HepG2 (cell line): ENCODE results near the gene PDHX. TPM values are rescaled to one million over a fixed set of nuclear protein-coding genes. Genes with fewer than 3 reads are reported as not detected.

Experiments used
- ATAC-seq: fragments of 200-7000 bp; cut with Tn5 transposase; 3 replicates; pipeline ENCODE4 v1.9.1; 2020; ENCODE audit warnings: mild to moderate bottlenecking, moderate library complexity
- BruUV-seq: library from RNA; stranded (reverse); fragments of 400-500 nt; replicated peaks from 2 replicates; lab custom pipeline; 2021; lab: Mats Ljungman, UMichigan
- CTCF ChIA-PET: fragments of 300-600 bp; formaldehyde crosslinking; extraction: SDS; loops from one replicate; lab custom pipeline; 2021; ENCODE audit warnings: low total read pairs, inconsistent platforms, low intra/inter-chr PET ratio; lab: Yijun Ruan, JAX
- POLR2A ChIA-PET: fragments of 350-600 bp; sonication (Branson Sonifier 250); formaldehyde crosslinking; loops from one replicate; lab custom pipeline; 2020; ENCODE audit warnings: antibody characterized with exemption, inconsistent platforms; lab: Yijun Ruan, JAX
- DNase-seq: peaks from one replicate; pipeline ENCODE4 v3.0.0-alpha.2; 2015; ENCODE audit warnings: low spot score
- FAIRE-seq: peaks from 3 replicates; lab custom pipeline; 2011; peaks lifted over from hg19 to GRCh38; lab: Jason Lieb, UNC
- H2AFZ ChIP-seq: one replicate; pipeline ENCODE4 v1.6.1; 2011; ENCODE audit warnings: low read length, inconsistent platforms
- H3K27ac ChIP-seq: fragments of 300-600 bp; 3 replicates; pipeline ENCODE4 v1.8.0; 2011; ENCODE audit warnings: mixed run types, mild to moderate bottlenecking, mixed read lengths, low read length, inconsistent platforms; ENCODE audit not compliant: insufficient read depth; ENCODE audit errors: extremely low read length
- H3K27me3 ChIP-seq, 2 experiments: fragments of 200-600 bp in 1 of 2; 2 replicates in 1 of 2; 3 replicates in 1 of 2; pipeline versions ENCODE4 v1.6.0 to v1.8.0; 2011; ENCODE audit warnings: low read length in 2 of 2, mild to moderate bottlenecking in 2 of 2, moderate library complexity in 2 of 2, inconsistent platforms in 1 of 2; ENCODE audit not compliant: insufficient read depth in 2 of 2, control insufficient read depth in 1 of 2
- H3K36me3 ChIP-seq, 2 experiments: fragments of 200-600 bp in 1 of 2; replicated peaks in 1 of 2; 2 replicates in 1 of 2; 3 replicates in 1 of 2; pipeline versions ENCODE4 v1.5.1 to v1.8.0; 2011; ENCODE audit warnings: low read length in 2 of 2, inconsistent platforms in 1 of 2; ENCODE audit not compliant: insufficient read depth in 2 of 2, control insufficient read depth in 1 of 2
- H3K4me1 ChIP-seq: 2 replicates; pipeline ENCODE4 v1.5.1; 2012; ENCODE audit warnings: low read length, inconsistent platforms; ENCODE audit not compliant: insufficient read depth
- H3K4me2 ChIP-seq: 2 replicates; pipeline ENCODE4 v1.6.0; 2011; ENCODE audit warnings: low read depth, low read length, inconsistent platforms
- H3K4me3 ChIP-seq, 3 experiments: fragments of 200-600 bp in 1 of 3; sonication (generic), shearing (Covaris generic) in 1 of 3; replicated peaks in 1 of 3; 2 replicates each; pipeline ENCODE4 v1.5.1; 2011 to 2016; ENCODE audit warnings: low read length in 3 of 3, inconsistent platforms in 2 of 3, low read depth in 2 of 3, mild to moderate bottlenecking in 2 of 3, control low read depth in 1 of 3, mixed read lengths in 1 of 3; ENCODE audit not compliant: insufficient read depth in 1 of 3
- H3K79me2 ChIP-seq: one replicate; pipeline ENCODE4 v1.6.1; 2011; ENCODE audit warnings: low read length, inconsistent platforms; ENCODE audit not compliant: insufficient read depth
- H3K9ac ChIP-seq: 2 replicates; pipeline ENCODE4 v1.6.0; 2011; ENCODE audit warnings: mild to moderate bottlenecking, low read depth, low read length, inconsistent platforms; ENCODE audit not compliant: insufficient read depth
- H3K9me3 ChIP-seq: 2 replicates; pipeline ENCODE4 v1.5.1; 2012; ENCODE audit warnings: mild to moderate bottlenecking, low read length
- H4K20me1 ChIP-seq: 2 replicates; pipeline ENCODE4 v1.6.0; 2011; ENCODE audit warnings: inconsistent platforms, mild to moderate bottlenecking, low read length, moderate library complexity; ENCODE audit not compliant: insufficient read depth
- CHD2 ChIP-seq: IDR thresholded peaks from 2 replicates; pipeline ENCODE4 v1.6.1; 2011; ENCODE audit warnings: low read depth, low read length, improper control_type of control experiment
- HNF4A ChIP-seq: sonication (generic); formaldehyde crosslinking; IDR thresholded peaks from 2 replicates; pipeline ENCODE4 v1.4.0; 2020; ENCODE audit warnings: missing genetic modification reagents
- KDM5A ChIP-seq: fragments of 200-600 bp; sonication (generic); IDR thresholded peaks from 2 replicates; pipeline ENCODE4 v1.7.0; 2018; ENCODE audit warnings: antibody characterized with exemption, mild to moderate bottlenecking, low read length, borderline replicate concordance
- KLF12 ChIP-seq: sonication (generic); formaldehyde crosslinking; IDR thresholded peaks from 2 replicates; pipeline ENCODE4 v1.4.0; 2020; ENCODE audit warnings: missing genetic modification reagents, borderline replicate concordance
- MED1 ChIP-seq: sonication (generic); formaldehyde crosslinking; IDR thresholded peaks from 2 replicates; pipeline ENCODE4 v1.4.0; 2020; ENCODE audit warnings: missing genetic modification reagents
- NR2F2 ChIP-seq: IDR thresholded peaks from 2 replicates; pipeline ENCODE4 v1.6.1; 2012; ENCODE audit warnings: low read depth, inconsistent platforms, borderline replicate concordance
- PLRG1 ChIP-seq: fragments of 450-650 bp; conservative IDR thresholded peaks from 2 replicates; pipeline ENCODE4 v1.6.1; 2016
- SMARCE1 ChIP-seq: fragments of 450-650 bp; IDR thresholded peaks from 2 replicates; pipeline ENCODE4 v1.6.1; 2017; ENCODE audit warnings: borderline replicate concordance
- SNAPC2 ChIP-seq: sonication (generic); formaldehyde crosslinking; IDR thresholded peaks from 2 replicates; pipeline ENCODE4 v1.8.1; 2022; ENCODE audit warnings: mild to moderate bottlenecking, missing genetic modification reagents
- TBX2 ChIP-seq: sonication (generic); formaldehyde crosslinking; IDR thresholded peaks from 2 replicates; pipeline ENCODE4 v1.5.0; 2020; ENCODE audit warnings: missing genetic modification reagents, mild to moderate bottlenecking, borderline replicate concordance
- ZBTB3 ChIP-seq: sonication (generic); formaldehyde crosslinking; IDR thresholded peaks from 2 replicates; pipeline ENCODE4 v1.4.0; 2020; ENCODE audit warnings: low read depth, mild to moderate bottlenecking, moderate library complexity, missing genetic modification reagents, borderline replicate concordance
- ZNF121 ChIP-seq: sonication (generic); formaldehyde crosslinking; IDR thresholded peaks from 2 replicates; pipeline ENCODE4 v1.5.0; 2020; ENCODE audit warnings: mild to moderate bottlenecking, missing genetic modification reagents
- ZNF543 ChIP-seq: sonication (generic); formaldehyde crosslinking; IDR thresholded peaks from 2 replicates; pipeline ENCODE4 v1.4.0; 2020; ENCODE audit warnings: mild to moderate bottlenecking, missing genetic modification reagents
- ZNF615 ChIP-seq: sonication (generic); formaldehyde crosslinking; IDR thresholded peaks from 2 replicates; pipeline ENCODE4 v1.5.0; 2020; ENCODE audit warnings: mild to moderate bottlenecking, missing genetic modification reagents, borderline replicate concordance
- ZNF839 ChIP-seq: sonication (generic); formaldehyde crosslinking; IDR thresholded peaks from 2 replicates; pipeline ENCODE4 v1.4.0; 2020; ENCODE audit warnings: missing genetic modification reagents, mild to moderate bottlenecking, borderline replicate concordance
- WGBS: methylation state at CpG from one replicate; pipeline ENCODE4 v1.1.6; 2017; ENCODE audit warnings: low lambda C conversion rate; 5-methylcytosine and 5-hydroxymethylcytosine counted together
- in situ Hi-C: cut with HindIII; loops from 2 replicates; pipeline ENCODE4 v1.10.0; 2017; ENCODE audit warnings: low pct_unique_long_range_greater_than_20kb; ENCODE audit not compliant: extremely low pct_ligation_motif_present
- intact Hi-C: fragments of 100-400 bp; cut with micrococcal nuclease; formaldehyde crosslinking; loops from one replicate; pipeline ENCODE4 v1.10.0; 2022; ENCODE audit not compliant: unreplicated experiment
- polyA plus RNA-seq, 8 experiments: library from polyadenylated mRNA; depleted of rRNA in 3 of 8; stranded (reverse) in 7 of 8; unstranded in 1 of 8; fragments of >200 nt; fragmentation: Illumina TruSeq in 4 of 8; extraction: Trizol in 4 of 8; gene quantifications; 2 replicates each; pipeline versions ENCODE4 v1.2.1 to v1.2.3, GENCODE V29; 2011 to 2016; ENCODE audit warnings: low read depth in 4 of 8, missing spikeins in 1 of 8, mixed read lengths in 1 of 8; ENCODE audit not compliant: insufficient read depth in 1 of 8
- total RNA-seq, 5 experiments: library from RNA; depleted of rRNA; stranded (reverse); fragments of >200 nt; fragmentation: Illumina TruSeq; extraction: Trizol; gene quantifications; 2 replicates each; pipeline ENCODE4 v1.2.3, GENCODE V29; 2016; ENCODE audit warnings: low read depth in 1 of 5
- TF ChIP-seq, protein P1 (sequence below), 2 experiments: IDR thresholded peaks; 2 replicates each; pipeline ENCODE4 v1.6.1; 2011 to 2012; ENCODE audit warnings: low read length in 2 of 2, borderline replicate concordance in 1 of 2, low read depth in 1 of 2, mild to moderate bottlenecking in 1 of 2, moderate library complexity in 1 of 2
- TF ChIP-seq, protein P2 (sequence below): sonication (generic); formaldehyde crosslinking; IDR thresholded peaks from 2 replicates; pipeline ENCODE4 v1.5.0; 2020; ENCODE audit warnings: mild to moderate bottlenecking, missing genetic modification reagents
- TF ChIP-seq, protein P3 (sequence below): sonication (generic); formaldehyde crosslinking; IDR thresholded peaks from 2 replicates; pipeline ENCODE4 v1.4.0; 2020; ENCODE audit warnings: missing genetic modification reagents

PDHX gene
- total and polyA plus RNA-seq, 2 of the 13 experiments (the other 11 are each of a cell fraction or from before 2014, with no cell fraction given), result 41.0 to 73.8 TPM

DNA sequence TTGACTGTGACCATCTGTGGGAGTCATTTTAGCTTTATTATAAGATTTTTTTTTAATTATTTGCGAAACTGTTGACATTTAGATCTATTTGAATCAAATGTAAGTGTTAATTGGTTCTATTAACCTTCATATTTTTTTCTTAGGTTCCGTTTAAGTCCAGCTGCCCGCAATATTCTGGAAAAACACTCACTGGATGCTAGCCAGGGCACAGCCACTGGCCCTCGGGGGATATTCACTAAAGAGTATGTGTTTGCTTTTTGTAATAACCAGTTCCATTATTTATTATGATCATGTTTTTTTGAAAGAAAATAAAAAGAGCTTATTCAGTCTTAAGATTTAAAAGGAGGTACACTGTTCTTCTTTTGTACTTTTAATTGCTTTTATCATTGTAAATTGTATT, 43.9 kb downstream of the PDHX start:
- Histone ChIP-seq H3K9me3 (no peaks in the 10 kb centered on the region), H3K4me3 (no peak overlapping the region), H3K27me3 (no peaks in the 10 kb centered on the region), H3K4me2 (no peak overlapping the region), H4K20me1 (no peaks in the 10 kb centered on the region), H3K4me1 (peaks cover 12% of the 10 kb centered on the region), H3K36me3 (peaks cover 6 to 43% of the 10 kb centered on the region in 2 experiments; a peak in 4 of 5 replicates), H3K9ac (no peak overlapping the region), H3K27ac (no peak overlapping the region), H3K79me2 (no peaks in the 10 kb centered on the region), H2AFZ (no peak overlapping the region)
- ATAC-seq (no peak), FAIRE-seq (no peak), DNase-seq (no peak)
- BruUV-seq, result no TSS peak
- 99% methylated on average over 4 of the region's 4 CpGs for WGBS
- ChIA-PET POLR2A (no interaction called here), CTCF (no interaction called here)
- intact Hi-C loops, result no loop called here
- in situ Hi-C loops, result no loop called here
- TF ChIP-seq SMARCE1 (no peak), ZNF121 (CRISPR knock-in tag) (no peak), ZBTB3 (CRISPR knock-in tag) (no peak), KDM5A (no peak), TBX2 (CRISPR knock-in tag) (no peak), KLF12 (CRISPR knock-in tag) (no peak), CHD2 (no peak), ZNF543 (CRISPR knock-in tag) (no peak), ZNF615 (CRISPR knock-in tag) (no peak), PLRG1 (no peak), ZNF839 (CRISPR knock-in tag) (no peak), HNF4A (CRISPR knock-in tag) (no peak), NR2F2 (no peak), SNAPC2 (CRISPR knock-in tag) (no peak), MED1 (CRISPR knock-in tag) (no peak)
- TF ChIP-seq, protein P1, sequence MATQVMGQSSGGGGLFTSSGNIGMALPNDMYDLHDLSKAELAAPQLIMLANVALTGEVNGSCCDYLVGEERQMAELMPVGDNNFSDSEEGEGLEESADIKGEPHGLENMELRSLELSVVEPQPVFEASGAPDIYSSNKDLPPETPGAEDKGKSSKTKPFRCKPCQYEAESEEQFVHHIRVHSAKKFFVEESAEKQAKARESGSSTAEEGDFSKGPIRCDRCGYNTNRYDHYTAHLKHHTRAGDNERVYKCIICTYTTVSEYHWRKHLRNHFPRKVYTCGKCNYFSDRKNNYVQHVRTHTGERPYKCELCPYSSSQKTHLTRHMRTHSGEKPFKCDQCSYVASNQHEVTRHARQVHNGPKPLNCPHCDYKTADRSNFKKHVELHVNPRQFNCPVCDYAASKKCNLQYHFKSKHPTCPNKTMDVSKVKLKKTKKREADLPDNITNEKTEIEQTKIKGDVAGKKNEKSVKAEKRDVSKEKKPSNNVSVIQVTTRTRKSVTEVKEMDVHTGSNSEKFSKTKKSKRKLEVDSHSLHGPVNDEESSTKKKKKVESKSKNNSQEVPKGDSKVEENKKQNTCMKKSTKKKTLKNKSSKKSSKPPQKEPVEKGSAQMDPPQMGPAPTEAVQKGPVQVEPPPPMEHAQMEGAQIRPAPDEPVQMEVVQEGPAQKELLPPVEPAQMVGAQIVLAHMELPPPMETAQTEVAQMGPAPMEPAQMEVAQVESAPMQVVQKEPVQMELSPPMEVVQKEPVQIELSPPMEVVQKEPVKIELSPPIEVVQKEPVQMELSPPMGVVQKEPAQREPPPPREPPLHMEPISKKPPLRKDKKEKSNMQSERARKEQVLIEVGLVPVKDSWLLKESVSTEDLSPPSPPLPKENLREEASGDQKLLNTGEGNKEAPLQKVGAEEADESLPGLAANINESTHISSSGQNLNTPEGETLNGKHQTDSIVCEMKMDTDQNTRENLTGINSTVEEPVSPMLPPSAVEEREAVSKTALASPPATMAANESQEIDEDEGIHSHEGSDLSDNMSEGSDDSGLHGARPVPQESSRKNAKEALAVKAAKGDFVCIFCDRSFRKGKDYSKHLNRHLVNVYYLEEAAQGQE (IDR thresholded peaks at IDR 0.05; ENCODE audit: borderline replicate concordance in 1 of 2, low read depth in 1 of 2, low read length in 2 of 2), result no peak
- TF ChIP-seq, protein P2, sequence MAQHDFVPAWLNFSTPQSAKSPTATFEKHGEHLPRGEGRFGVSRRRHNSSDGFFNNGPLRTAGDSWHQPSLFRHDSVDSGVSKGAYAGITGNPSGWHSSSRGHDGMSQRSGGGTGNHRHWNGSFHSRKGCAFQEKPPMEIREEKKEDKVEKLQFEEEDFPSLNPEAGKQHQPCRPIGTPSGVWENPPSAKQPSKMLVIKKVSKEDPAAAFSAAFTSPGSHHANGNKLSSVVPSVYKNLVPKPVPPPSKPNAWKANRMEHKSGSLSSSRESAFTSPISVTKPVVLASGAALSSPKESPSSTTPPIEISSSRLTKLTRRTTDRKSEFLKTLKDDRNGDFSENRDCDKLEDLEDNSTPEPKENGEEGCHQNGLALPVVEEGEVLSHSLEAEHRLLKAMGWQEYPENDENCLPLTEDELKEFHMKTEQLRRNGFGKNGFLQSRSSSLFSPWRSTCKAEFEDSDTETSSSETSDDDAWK, result no peak
- TF ChIP-seq, protein P3, sequence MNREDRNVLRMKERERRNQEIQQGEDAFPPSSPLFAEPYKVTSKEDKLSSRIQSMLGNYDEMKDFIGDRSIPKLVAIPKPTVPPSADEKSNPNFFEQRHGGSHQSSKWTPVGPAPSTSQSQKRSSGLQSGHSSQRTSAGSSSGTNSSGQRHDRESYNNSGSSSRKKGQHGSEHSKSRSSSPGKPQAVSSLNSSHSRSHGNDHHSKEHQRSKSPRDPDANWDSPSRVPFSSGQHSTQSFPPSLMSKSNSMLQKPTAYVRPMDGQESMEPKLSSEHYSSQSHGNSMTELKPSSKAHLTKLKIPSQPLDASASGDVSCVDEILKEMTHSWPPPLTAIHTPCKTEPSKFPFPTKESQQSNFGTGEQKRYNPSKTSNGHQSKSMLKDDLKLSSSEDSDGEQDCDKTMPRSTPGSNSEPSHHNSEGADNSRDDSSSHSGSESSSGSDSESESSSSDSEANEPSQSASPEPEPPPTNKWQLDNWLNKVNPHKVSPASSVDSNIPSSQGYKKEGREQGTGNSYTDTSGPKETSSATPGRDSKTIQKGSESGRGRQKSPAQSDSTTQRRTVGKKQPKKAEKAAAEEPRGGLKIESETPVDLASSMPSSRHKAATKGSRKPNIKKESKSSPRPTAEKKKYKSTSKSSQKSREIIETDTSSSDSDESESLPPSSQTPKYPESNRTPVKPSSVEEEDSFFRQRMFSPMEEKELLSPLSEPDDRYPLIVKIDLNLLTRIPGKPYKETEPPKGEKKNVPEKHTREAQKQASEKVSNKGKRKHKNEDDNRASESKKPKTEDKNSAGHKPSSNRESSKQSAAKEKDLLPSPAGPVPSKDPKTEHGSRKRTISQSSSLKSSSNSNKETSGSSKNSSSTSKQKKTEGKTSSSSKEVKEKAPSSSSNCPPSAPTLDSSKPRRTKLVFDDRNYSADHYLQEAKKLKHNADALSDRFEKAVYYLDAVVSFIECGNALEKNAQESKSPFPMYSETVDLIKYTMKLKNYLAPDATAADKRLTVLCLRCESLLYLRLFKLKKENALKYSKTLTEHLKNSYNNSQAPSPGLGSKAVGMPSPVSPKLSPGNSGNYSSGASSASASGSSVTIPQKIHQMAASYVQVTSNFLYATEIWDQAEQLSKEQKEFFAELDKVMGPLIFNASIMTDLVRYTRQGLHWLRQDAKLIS (CRISPR knock-in tag), result no peak
